AG08396 (cell line): Measurements from ENCODE around the gene POLR2J.
"Not testable (repeated sequence)": the region's sequence is repeated elsewhere in the genome, so short reads cannot be mapped to it uniquely, and the experiment has no call there.

ENCODE experiments used
- DNase-seq: peaks from one replicate; pipeline ENCODE4 v3.0.0; 2012; ENCODE audit warnings: low spot score, mixed read lengths

POLR2J gene

GRCh38 chr7:102466097-102466496, 12.6 kb downstream of the POLR2J start:
- no peak for DNase-seq

GRCh38 chr7:102464577-102465280, 14.0 kb downstream of the POLR2J start, which contains the start of the genes ALKBH4 and LRWD1:
TSS of gene ALKBH4 (minus strand) at chr7:102464863. CDS start at chr7:102464836, 27 bp downstream.
TSS of gene LRWD1 (plus strand) at chr7:102464984. CDS start at chr7:102465081, 97 bp downstream.
- DNase-seq, result peak; percentile 100

GRCh38 chr7:102463841-102464576, 14.7 kb downstream of the POLR2J start:
- peak; percentile 55 for DNase-seq

GRCh38 chr7:102460467-102460866, 18.3 kb downstream of the POLR2J start:
- no peak for DNase-seq

- no peak for DNase-seq
Observed at GRCh38 chr7:102459221-102459844, 19.4 kb downstream of the POLR2J start.

- no peak for DNase-seq
Observed at GRCh38 chr7:102457352-102457924, 21.3 kb downstream of the POLR2J start.

GRCh38 chr7:102456327-102456726, 22.4 kb downstream of the POLR2J start:
- no peak for DNase-seq

GRCh38 chr7:102455596-102455995, 23.1 kb downstream of the POLR2J start:
- DNase-seq, result no peak

- DNase-seq, result not testable (repeated sequence)
Observed at GRCh38 chr7:102454932-102455331, 23.8 kb downstream of the POLR2J start.

- DNase-seq, result no peak
Observed at GRCh38 chr7:102454468-102454867, 24.3 kb downstream of the POLR2J start.

GRCh38 chr7:102453319-102453718, 25.4 kb downstream of the POLR2J start:
- no peak for DNase-seq

GRCh38 chr7:102452451-102452850, 26.3 kb downstream of the POLR2J start:
- DNase-seq, result no peak

GRCh38 chr7:102451371-102452054, 27.2 kb downstream of the POLR2J start:
- no peak for DNase-seq

GRCh38 chr7:102450242-102450641, 28.5 kb downstream of the POLR2J start:
- DNase-seq, result no peak

- DNase-seq, result no peak
Observed at GRCh38 chr7:102449136-102449535, 29.6 kb downstream of the POLR2J start.

- no peak for DNase-seq
Observed at GRCh38 chr7:102447311-102447710, 31.4 kb downstream of the POLR2J start.

GRCh38 chr7:102446387-102447156, 32.1 kb downstream of the POLR2J start:
- DNase-seq, result no peak

- no peak for DNase-seq
Observed at GRCh38 chr7:102445674-102446071, 33.0 kb downstream of the POLR2J start.

- DNase-seq, result no peak
Observed at GRCh38 chr7:102444961-102445673, 33.6 kb downstream of the POLR2J start.
